C1 segment of cervical spinal cord (tissue), 14 donors: Measurements from ENCODE around the gene MMD.
A peak's percentile ranks its signal among the peaks of the same experiment; 100 is the strongest.
"Not testable (repeated sequence)": the region's sequence is repeated elsewhere in the genome, so short reads cannot be mapped to it uniquely, and the experiment has no call there.

Experiments used
- DNase-seq, 14 donors: peaks; one replicate each; lab custom pipeline; 2025; lab: John Stamatoyannopoulos, UW

The MMD gene

DNA sequence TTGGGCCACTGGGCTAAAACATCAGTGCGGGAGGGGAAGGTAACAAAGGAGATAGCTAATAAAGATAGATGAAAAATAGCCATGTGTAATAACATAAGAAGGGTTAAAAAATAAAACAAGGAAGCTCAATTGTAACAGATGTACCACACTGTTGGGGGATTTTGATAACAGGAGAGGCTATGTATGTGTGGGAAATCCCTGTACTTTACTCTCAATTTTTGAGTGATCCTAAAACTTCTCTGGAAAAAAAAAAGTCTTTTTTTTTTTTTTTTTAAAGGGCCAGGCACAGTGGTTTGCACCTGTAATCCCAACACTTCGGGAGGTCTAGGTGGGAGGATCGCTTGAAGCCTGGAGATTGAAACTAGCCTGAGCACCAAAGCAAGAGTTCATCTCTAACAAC, 1.9 kb upstream of the MMD start:
- DNase-seq = no peak

DNA sequence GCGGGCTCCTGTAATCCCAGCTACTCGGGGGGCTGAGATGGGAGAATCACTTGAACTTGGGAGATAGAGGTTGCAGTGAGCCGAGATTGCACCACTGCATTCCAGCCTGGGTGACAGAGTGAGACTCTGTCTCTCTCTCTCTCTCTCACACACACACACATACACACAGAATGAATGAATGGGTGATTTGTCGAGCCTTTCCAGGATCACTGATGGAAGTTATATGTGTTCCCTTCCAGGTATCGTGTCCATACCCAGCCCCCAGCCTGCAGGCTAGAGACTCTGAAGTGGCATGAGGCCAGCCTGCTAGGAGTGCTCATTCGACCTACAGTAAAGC, 1.2 kb upstream of the MMD start:
- not testable (repeated sequence) for DNase-seq

DNA sequence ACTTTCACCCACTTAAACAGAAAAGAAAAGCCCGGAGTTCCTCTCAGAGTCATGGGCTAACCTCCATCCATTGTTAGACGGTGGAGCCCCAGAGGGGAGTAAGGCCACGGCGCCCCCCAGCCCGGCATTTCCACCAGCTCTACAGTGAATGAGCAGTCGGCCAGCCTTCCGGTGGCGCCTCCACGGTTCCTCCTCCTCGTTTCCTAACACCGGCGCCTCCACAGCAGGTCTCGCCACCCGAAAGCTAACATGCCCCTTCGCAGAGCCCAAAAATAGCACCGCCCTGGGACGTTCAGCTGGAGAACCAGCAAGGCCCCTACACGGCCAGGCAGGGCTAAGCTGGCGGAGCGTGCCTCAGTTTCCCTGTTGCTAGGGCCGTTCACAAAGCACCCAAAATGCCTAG, 858 bp downstream of the MMD start:
- peak in 7 of 14 donors; percentile 10 to 50 (median 16) for DNase-seq

DNA sequence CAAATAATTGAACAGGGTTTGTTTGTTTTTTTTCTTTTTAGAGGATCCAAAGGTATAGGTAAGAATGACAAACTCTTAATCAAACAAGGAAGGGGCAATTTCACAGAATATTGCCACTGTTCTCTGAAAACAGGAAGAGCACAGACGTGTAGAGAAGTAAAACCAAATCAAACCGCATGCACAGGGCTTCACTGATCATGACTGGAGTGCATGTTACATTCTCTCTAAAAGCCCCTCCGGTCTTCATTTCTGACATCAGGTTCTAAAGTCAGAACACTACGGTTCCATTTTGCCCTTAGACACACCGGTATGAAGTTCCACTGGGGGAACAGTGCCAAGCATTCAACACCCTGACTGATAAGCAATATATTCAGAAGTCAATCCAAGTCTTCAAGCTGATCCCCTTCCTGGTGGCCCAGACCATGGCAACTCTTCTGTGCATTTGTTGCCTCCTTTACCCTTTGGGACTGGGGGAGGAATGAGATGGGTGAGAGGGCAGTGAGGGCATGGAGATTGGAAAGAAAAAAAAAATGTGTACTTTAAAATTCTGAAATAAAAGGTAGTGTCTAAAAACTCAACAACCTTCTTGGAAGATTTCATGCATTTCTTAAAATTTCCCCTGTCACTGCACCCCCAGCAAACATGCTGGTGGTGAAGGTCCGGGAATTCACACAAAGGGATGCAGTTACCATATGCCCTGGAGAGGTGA, 1.4 kb downstream of the MMD start:
- peak in 3 of 14 donors; percentile 7 to 8 (median 8) for DNase-seq

DNA sequence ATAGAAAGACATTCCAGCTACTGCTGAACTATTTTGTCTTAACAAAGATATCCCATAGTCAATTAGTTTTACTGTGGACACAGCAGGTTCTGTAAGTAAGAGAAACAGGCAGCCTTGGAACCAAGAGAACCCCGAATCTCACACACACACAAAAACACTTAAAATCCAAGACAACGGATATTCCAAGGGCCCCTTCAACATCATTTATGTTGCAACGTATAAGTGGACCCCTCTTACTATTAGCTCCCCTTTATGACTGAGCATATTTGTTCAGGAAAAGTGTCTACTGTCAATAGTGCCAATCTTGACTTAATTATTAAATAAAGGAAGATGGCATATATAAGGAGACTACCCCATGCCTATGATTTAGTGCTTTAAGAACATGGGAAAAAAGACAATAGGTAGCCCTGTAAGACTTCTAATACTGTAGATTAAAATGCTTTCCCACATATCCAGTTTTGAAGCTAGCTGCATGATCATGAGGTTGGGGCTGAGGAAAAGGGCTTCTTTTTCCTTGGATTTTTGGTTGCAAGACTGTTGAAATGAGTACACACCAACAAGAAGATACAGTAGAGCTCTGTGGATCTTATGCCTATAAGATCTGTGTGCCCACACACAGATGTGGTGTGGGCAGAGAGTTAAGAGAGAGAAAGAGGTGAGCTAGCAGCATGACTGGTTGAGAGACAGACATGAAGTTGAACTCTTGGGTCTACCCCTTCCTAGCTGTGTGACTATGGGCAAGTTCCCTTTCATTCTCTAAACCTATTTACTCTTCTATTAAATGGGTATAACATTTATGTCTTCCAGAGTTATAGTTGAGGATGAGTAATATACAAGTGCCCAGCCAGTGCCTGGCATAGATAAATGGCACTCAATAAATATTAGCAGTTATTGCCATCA, 3.0 kb downstream of the MMD start:
- DNase-seq = no peak

DNA sequence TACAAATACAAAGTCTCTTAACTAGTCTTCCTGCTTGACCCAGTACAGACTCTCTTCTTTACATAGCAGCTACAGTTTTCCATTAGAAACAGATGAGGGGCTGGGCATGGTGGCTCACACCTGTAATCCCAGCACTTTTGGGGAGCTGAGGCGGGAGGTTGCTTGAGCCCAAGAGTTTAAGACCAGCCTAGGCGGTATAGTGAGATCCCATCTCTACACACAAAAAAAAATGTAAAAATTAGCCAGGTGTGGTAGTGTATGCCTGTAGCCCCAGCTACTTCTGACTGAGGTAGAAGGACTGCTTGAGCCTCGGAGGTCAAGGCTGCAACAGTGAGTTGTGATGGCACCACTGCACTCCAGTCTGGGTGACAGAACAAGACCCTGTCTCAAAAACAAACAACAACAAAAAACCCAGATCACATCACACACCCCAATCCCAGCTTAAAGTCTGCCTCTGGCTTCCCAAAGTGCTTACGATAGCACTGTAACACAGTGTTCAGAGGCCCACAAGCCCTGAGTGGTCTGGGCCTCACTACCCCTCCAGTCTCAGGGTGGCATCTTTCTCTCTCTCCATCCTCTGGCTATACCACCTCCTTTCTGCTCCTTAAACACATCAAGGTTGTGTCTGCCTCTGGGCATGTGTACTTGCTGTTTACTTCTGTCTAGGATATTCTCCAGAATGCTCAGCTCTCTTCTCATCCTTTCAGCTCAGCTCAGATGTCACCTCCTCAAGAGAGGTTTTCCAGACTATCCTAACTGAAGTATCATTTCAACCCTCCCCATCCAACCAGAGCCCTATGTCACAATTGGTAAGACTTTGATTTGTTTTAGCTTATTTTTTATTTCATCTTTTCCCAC, 4.0 kb downstream of the MMD start:
- DNase-seq = no peak

DNA sequence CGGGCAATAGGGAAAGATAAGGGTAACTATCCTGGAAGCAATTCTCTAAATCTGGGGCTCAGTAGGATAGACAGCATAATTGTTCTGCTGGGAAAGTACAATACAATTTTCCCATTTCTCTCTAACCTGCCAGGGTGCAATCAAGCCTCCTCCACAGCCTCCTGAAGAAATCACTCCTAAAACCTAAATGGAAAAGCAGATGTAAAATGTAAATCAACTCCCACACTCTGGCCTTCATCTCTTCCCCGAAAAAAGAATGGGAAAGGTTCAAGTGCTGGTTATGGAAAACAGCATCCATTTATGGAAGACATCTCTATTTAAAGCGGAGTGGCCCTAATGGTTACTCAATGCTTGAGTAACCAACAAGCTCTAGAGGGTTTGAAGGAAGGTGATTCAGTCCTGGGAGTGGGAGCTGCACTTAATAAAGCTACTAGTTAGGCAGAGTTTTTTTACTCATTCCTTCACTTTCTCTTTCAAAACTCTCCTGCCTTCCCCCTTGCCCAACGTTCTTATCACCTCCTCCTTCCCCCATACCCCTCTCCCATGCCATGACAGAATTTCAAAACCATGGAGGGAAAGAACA, 5.1 kb downstream of the MMD start:
- no peak for DNase-seq

DNA sequence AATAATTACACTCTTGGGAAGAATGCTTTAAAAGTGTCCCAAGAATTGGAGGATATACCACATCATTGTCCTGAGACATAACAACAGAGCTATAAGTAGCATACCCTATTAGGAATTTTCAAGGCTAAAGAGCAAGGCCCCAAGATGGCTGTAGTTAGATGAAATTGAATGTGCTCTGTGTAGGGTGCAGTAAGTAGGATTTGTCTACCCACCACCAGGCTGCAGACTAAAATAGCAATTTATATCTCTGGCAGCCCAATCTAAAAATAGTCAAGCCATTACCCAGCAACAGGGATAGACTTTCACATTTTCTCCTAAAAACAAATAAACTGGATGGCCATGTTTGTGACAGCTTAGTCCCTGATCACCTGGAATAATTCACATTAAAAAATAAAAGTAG, 5.6 kb downstream of the MMD start:
- no peak for DNase-seq

DNA sequence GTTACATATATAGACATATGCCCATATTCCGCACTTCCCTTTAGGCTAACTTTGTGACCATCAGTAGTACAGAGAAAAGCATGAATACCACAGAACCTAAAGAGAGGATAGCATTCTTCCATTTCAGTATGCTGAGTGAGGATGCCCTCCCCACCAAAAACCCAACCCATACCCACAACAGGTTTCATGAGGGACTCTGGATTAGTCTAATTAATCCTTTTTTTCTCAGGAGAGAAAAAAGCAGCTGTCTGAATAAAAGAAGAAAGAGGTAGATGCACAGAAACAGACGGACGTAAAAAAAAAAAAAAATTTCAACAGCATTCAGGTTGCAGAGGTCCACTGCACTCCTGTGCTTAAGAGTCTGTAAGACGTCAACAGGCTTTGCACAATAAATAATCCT, 6.7 kb downstream of the MMD start:
- DNase-seq = no peak

DNA sequence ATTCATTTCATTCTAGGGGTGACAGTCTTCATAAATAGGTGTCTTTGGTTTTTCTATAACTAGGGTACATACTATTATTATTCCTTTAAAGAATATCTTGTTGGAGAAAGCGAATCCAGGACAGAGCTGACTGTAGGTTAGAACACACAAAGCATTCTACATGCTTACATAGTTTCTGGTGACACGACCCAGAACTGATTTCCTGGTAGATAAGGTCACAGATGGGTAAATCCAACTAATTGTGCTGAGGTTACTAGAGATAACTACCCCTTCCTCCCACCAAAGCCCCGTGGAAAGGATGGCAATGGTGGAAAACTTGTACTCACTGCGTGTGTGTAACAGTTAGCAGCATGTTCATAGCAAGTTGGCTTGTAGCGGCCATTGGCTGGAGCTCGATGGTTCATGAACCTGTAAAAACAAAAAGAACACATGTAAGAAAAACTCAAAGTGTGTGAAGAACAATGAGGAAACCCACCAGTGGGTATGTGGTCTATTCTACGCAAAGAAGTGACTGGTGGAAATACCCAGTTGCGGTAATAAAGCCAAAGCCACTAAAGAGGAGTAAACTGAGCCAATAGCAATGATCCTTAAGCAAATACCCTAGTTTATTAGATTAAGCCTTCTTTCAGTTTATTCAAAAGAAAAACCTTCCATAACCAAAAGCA, 7.7 kb downstream of the MMD start:
- no peak for DNase-seq

DNA sequence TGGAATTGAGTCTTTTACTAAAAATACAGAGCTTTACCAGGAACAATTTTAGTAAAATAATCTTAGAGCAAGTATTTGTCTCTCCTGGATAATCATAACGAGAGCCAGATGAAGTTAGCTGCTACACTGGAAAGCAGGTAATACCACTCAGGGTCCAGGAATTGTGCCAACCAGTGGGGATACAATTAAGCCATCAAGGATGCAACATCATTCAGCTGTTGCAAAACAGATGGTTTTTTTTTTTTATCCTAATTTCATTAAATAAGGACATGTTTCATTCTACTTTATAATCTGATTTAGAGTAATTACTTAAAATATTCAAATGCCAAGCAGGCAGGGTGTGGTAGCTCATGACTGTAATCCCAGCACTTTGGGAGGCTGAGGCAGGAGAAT, 10.2 kb downstream of the MMD start:
- DNase-seq = no peak

DNA sequence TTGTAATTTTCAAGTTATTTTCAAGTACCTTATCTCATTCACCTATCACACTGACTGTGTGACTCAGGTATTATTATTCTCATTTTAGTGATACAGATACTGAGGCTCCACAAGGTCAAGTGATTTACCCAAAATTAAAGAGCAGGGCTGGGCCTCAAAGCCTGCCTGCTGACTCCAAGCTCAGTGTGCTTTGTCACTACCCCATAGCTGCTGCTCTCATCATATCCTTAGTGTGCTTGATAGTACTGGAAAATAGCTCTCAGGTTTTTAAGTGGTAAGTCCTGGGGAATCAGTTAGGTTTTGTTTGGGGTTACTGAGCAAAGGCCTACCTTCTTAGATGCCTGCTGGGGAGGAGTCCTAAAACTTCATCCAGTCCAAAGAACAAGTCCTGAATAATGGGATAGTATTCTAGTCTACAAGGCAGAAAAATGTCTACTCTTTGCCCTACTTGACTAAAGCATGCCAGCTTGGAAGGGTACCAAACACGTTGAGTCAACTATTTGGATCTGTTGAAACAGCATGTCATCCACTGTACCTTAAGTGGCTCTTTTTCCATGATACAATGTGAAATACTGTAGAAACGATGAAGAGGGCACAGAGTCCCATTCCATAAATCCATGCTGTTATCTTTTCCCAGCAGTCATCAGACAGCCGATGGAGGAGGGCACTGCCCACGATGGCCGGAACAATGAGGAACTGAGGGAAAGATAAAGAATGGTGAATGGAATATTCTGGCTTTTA, 10.7 kb downstream of the MMD start:
- DNase-seq = no peak

DNA sequence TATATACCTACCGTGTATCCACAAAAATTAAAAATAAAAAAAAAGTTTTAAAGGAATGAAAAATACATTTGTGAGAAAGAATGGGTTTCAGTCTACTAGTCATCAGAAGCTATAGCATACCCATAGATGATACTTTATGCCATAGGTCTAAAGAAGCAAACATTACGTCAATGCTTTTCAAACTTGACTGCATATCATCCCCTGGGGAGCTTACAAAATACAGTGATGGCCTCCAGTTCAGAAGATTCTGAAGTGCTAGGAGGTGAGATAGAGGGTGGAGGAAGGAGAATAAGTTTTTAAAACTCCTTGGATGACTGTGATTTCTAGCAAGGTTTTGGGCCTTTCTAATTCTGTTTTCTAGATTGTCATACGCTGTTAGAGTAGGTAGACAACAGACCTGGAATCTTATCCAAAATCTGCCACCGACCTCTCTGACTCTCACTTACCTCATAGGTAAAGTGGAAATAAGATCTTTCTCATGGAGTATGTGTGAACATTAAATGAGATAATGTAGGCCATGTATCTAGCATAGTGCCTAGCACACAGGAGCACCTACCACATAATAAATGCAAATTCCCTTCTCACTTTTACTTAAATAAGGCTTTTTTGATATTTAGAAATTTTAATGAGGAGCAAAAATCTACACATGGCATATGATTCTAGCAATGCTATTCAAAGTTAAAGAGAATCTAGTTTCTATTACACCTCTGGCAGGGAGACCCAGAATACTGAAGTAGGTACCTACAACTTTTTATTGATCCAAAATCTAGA, 12.4 kb downstream of the MMD start:
- DNase-seq = no peak

DNA sequence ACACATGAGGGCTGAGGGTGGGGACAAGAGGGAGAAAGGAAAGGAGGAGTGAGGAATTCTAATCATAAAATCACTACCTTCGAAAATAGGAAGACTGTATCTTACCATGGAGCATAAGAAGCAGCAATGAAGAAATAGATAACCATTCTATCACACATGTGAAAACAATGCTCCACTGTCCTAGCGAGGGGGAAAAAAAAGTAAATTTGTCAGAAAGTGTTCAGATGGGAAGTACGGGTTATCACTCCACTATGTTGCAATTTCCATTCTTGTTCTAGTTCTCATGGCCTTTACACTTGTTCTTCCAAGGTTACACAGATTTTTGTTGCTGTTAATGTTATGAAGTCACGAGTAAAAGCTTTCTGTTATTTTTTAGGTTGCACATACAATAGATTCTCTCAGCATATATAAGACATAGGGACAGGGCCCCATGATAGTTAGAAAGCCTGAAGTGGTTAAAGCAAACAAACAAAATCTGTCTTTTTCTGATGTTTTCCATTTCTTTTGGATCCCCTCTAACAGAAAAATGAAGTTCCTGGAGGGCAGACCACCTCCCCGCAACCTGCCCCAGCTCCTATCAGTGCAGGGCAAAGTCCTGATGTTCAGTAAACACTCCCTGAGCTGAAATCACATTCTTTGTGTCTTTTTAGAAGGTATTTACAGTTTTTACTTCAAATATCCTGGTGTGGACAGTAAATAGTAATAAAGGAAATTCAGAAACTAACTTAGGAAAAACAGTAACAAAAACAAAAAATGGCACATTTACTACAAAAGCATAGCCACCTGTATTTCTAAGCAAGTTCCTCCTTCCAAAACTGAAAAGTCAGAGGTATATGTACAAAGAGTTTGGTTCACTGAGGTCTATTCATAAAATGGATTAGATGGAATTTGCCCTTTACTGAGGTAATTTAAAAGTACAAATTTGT, 13.7 kb downstream of the MMD start:
- DNase-seq = no peak

DNA sequence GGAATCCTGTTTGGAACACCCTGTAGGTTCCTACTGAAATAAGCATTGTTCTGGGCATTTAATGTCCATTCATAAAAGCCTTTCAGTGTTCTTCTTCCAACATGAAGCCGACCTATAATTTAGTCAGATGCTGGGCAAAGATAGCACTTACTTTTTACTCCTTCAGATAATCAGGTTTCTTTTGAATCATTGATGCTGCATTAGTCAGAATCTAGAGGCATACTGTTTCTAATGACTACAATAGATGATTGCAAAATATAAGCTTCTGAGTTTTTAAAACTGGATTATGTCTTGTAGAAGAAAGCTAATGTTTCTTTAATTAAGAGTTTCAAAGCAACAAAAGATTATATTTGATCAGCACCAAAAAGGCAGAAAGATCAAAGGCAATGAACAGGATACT, 16.0 kb downstream of the MMD start:
- no peak for DNase-seq

DNA sequence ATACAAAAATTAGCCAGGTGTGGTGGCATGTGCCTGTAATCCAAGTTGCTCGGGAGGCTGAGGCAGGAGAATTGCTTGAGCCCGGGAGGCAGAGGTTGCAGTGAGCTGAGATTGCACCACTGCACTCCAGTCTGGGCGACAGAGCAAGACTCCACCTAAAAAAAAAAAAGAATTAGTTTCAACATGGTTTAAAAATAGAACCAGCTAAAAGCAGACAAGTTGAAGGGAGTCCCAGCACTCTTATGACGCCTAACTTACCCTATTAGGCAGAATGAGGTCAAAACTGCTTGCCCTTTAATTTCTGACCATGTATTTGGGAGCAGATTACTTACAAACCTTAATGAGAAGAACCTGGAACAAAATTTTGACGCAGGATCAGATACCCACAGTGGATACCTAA, 17.4 kb downstream of the MMD start:
- DNase-seq = not testable (repeated sequence)

DNA sequence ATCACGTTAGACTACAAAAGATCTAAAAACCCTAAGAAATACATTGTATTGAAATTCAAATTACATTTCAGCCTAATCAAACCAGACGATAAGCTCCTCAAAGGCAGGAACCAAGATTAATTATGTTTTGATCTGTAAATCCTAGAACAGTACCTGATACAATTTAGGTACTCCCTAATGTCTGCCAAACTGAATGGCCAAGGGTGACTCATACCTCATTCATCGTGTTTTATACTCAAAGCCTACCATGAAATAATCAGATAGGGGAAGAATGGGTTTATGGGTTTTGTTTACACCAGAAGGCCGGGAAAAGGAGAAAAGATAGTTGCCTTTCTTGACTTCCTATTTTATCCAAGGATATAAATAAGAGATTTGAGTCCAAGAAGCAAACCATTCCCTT, 19.3 kb downstream of the MMD start:
- DNase-seq = no peak

DNA sequence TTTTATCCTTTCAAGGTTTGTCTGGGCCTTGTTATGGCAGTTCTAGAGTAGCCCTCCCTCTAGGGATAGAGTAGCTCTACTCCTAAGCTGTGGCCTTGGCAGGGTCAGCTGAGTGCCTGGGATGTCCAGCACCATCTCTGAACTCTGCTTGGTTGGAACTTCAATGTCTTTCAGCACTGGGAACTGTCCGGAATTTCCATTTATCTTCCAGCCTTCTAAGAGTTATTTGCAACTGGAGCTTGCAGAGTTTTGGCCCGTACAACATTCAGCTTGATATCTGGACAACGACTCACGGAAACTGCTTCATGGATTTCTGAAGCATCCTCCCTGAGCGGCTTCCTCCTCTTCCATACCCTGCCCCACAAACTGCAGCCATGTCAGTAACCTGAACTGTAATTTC, 22.9 kb downstream of the MMD start:
- no peak for DNase-seq
